Small intestine (tissue), 7 donors: ENCODE measurements around the gene ACOX3. TPM values are rescaled to one million over a fixed set of nuclear protein-coding genes. Genes with fewer than 3 reads are reported as not detected.

ENCODE experiments used
- DNase-seq, 2 donors: peaks; one replicate each; pipeline versions ENCODE4 v3.0.0 to v3.0.0-alpha.2; 2013
- FAIRE-seq: peaks from 2 replicates; lab custom pipeline; 2012; peaks lifted over from hg19 to GRCh38; lab: Jason Lieb, UNC
- H3K27ac ChIP-seq, 3 donors: one replicate each; pipeline ENCODE4 v1.5.1; 2013; ENCODE audit warnings: low read length in 2 of 3, mild to moderate bottlenecking in 2 of 3, control low read depth in 1 of 3, inconsistent platforms in 1 of 3, low read depth in 1 of 3, moderate library complexity in 1 of 3
- H3K27me3 ChIP-seq, 3 donors: one replicate each; pipeline ENCODE4 v1.6.1; 2013; ENCODE audit warnings: low read length in 3 of 3, inconsistent platforms in 1 of 3; ENCODE audit not compliant: control insufficient read depth in 3 of 3, insufficient read depth in 3 of 3
- H3K36me3 ChIP-seq, 3 donors: one replicate each; pipeline ENCODE4 v1.6.1; 2013; ENCODE audit warnings: low read length in 3 of 3, inconsistent platforms in 1 of 3, low read depth in 1 of 3, mild to moderate bottlenecking in 1 of 3, moderate library complexity in 1 of 3; ENCODE audit not compliant: control insufficient read depth in 3 of 3, insufficient read depth in 2 of 3
- H3K4me1 ChIP-seq, 3 donors: one replicate each; pipeline ENCODE4 v1.6.1; 2013; ENCODE audit warnings: low read length in 2 of 3, inconsistent platforms in 1 of 3, low read depth in 1 of 3, mild to moderate bottlenecking in 1 of 3, moderate library complexity in 1 of 3; ENCODE audit not compliant: control insufficient read depth in 3 of 3, insufficient read depth in 2 of 3
- H3K4me3 ChIP-seq, 3 donors: one replicate each; pipeline ENCODE4 v1.5.1; 2013; ENCODE audit warnings: low read length in 3 of 3, control low read depth in 1 of 3, inconsistent platforms in 1 of 3, low read depth in 1 of 3, mild to moderate bottlenecking in 1 of 3, moderate library complexity in 1 of 3
- H3K9me3 ChIP-seq, 2 donors: one replicate each; pipeline ENCODE4 v1.6.1; 2013; ENCODE audit warnings: low read depth in 1 of 2, low read length in 1 of 2; ENCODE audit not compliant: control insufficient read depth in 2 of 2, insufficient read depth in 1 of 2
- WGBS, 3 donors: extraction: QIAGEN DNeasy Blood & Tissue Kit; methylation state at CpG; one replicate each; pipeline ENCODE4 v1.1.7; 2013; 5-methylcytosine and 5-hydroxymethylcytosine counted together
- polyA plus RNA-seq, 4 donors: library from polyadenylated mRNA; stranded (reverse) in 3 of 4; unstranded in 1 of 4; fragments of 200-250 nt in 3 of 4; fragments of 120-200 nt in 1 of 4; gene quantifications; one replicate each; pipeline versions ENCODE4 v1.2.1 to v1.2.3, GENCODE V29; 2013
- donor health status: healthy with polysubstance abuse.
- donor health status: control.
- donor health status: control.
- donor health status: Bipolar disorder and iron deficiency.
- donor health status: healthy.

The ACOX3 gene
- polyA plus RNA-seq, 4 donors, result 15.2 to 31.1 (median 23.6) TPM

GRCh38 chr4:8370835-8371595, 69.5 kb downstream of the ACOX3 start:
- no peak overlapping the region for H3K27ac ChIP-seq
- no peak for DNase-seq
- no peaks in the 10 kb centered on the region for H3K4me1 ChIP-seq
- no peak overlapping the region for H3K4me3 ChIP-seq
- peaks cover 0 to 40% (median 1%) of the 10 kb centered on the region in 3 donors for H3K36me3 ChIP-seq
- FAIRE-seq, result no peak
- WGBS, 3 donors, result 85 to 88% (median 87%) methylated on average over 24 of the region's 24 CpGs
- H3K9me3 ChIP-seq, result no peaks in the 10 kb centered on the region
- no peaks in the 10 kb centered on the region for H3K27me3 ChIP-seq

DNA sequence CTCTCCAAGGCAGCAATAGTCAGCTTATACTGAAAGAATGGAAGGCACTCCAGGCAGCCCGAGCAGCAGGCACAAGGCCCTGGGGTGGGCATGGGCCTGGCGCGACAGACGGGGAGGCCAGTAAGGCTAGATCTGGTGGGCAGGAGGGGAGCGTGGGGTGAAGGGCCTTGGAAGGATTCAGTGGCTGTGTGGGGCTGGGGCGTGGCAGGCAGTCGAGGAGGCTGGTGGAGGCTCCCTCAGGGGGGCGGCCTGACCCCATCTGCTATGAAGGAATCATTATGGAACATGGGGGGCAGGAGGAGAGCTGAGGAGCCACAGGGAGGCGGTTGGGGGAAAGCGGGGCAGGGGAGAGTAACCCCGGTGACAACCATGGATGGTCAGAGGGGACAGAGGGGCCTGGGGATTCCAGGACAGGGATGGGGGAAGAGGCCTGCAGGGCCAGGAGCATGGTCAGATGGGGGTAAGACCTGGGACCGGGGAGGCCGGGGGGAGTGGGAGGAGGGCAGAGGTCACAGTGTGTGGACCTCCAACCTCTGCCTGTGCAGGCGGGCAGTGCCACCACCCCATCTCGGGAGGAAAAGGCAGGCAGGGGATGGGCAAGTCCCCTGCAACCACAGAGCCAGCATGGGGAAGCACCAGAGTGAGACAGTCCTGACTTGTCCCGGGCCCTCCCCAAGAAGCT, 70.3 kb downstream of the ACOX3 start:
- Histone ChIP-seq H3K27ac (no peak overlapping the region), H3K4me3 (no peak overlapping the region), H3K27me3 (no peaks in the 10 kb centered on the region), H3K36me3 (peaks cover 0 to 44% (median 2%) of the 10 kb centered on the region in 3 donors), H3K9me3 (no peaks in the 10 kb centered on the region), H3K4me1 (no peaks in the 10 kb centered on the region)
- DNase-seq (no peak), FAIRE-seq (no peak)
- 89 to 92% (median 91%) methylated on average over 15 to 16 of the region's 16 CpGs for WGBS, 3 donors

DNA sequence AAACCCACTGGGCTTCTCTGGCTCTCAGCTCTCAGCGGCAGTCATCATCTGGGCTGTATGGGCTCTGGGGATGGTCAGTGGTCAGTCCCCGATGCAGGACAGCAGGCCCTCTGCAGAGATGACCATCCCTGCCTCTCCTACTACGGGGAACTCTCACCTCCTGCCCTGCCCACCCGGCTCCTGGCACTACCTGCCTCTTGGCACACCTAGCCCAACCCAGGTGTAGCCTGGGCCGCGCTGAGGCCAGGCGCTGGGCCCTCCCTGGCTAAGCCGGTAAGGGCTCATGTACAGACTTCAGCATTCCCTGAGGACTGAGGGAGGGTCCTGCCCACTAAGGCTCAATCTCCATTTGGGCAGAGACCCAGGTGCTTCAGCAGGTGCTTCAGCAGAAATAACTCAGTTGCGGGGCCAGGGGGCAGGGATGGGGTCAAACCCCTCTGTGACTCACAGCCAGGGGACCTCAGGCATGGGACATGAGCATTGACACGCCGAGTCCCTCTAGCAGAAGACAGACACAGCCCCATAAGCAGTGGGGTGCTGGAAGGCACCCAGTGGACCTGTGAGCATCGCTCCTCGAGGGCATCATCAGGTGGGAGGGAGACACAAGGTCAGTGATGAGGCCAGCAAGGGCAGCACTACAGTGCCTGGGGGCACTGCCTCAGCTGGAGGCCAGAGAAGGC, 71.0 kb downstream of the ACOX3 start:
- 84 to 94% (median 86%) methylated on average over 13 of the region's 13 CpGs for WGBS, 3 donors
- H3K4me3 ChIP-seq, result no peak overlapping the region
- H3K4me1 ChIP-seq, result no peaks in the 10 kb centered on the region
- FAIRE-seq, result no peak
- no peaks in the 10 kb centered on the region for H3K9me3 ChIP-seq
- no peak for DNase-seq
- no peaks in the 10 kb centered on the region for H3K27me3 ChIP-seq
- H3K36me3 ChIP-seq, result peaks cover 0 to 42% (median 2%) of the 10 kb centered on the region in 3 donors
- H3K27ac ChIP-seq, result no peak overlapping the region

GRCh38 chr4:8368998-8369397, 71.5 kb downstream of the ACOX3 start:
- Histone ChIP-seq H3K9me3 (no peaks in the 10 kb centered on the region), H3K36me3 (peaks cover 0 to 39% (median 2%) of the 10 kb centered on the region in 3 donors), H3K27ac (no peak overlapping the region), H3K27me3 (no peaks in the 10 kb centered on the region), H3K4me1 (no peaks in the 10 kb centered on the region), H3K4me3 (no peak overlapping the region)
- WGBS, 3 donors, result 90 to 93% (median 91%) methylated on average over 12 of the region's 12 CpGs
- DNase-seq, result no peak
- no peak for FAIRE-seq

DNA sequence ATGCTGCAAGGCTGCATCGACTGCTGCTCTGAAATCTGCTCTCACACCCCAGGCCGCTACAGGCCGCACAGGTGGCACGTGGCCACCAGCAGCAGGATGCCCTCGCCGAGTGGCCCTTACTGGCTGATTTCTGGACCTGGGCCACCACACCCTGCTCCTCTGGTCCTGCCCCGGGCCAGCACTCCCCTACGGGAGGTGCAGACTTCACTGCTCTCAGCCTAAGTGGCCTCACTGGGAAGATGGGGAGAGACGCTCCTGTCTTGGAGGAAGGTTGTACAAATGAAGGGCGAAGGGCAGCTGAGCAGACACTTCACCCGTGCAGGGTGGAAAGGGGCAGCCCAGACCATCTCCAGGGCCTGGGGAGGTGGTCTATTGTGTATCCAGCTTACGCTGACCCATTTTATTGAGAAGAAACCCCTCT, 72.5 kb downstream of the ACOX3 start:
- WGBS, 3 donors, result 72 to 88% (median 76%) methylated on average over 9 to 12 of the region's 12 CpGs
- Histone ChIP-seq H3K27me3 (no peaks in the 10 kb centered on the region), H3K4me1 (no peaks in the 10 kb centered on the region), H3K36me3 (peaks cover 0 to 33% (median 2%) of the 10 kb centered on the region in 3 donors), H3K9me3 (no peaks in the 10 kb centered on the region), H3K4me3 (no peak overlapping the region), H3K27ac (no peak overlapping the region)
- DNase-seq (no peak), FAIRE-seq (no peak)

- WGBS, 3 donors, result 86 to 90% (median 88%) methylated on average over 17 of the region's 17 CpGs
- H3K4me3 ChIP-seq, result no peak overlapping the region
- FAIRE-seq (no peak), DNase-seq (no peak)
- H3K27ac ChIP-seq, result no peak overlapping the region
- no peaks in the 10 kb centered on the region for H3K27me3 ChIP-seq
- H3K4me1 ChIP-seq, result no peaks in the 10 kb centered on the region
- peaks cover 0 to 2% of the 10 kb centered on the region in 2 donors for H3K9me3 ChIP-seq
- H3K36me3 ChIP-seq, result peaks cover 0 to 30% (median 2%) of the 10 kb centered on the region in 3 donors
Measured at GRCh38 chr4:8366601-8367000, 73.9 kb downstream of the ACOX3 start.

GRCh38 chr4:8365951-8366350, 74.6 kb downstream of the ACOX3 start:
- H3K4me1 ChIP-seq, result no peaks in the 10 kb centered on the region
- H3K36me3 ChIP-seq, result peaks cover 0 to 30% (median 2%) of the 10 kb centered on the region in 3 donors
- peaks cover 0 to 2% of the 10 kb centered on the region in 2 donors for H3K9me3 ChIP-seq
- no peak for FAIRE-seq
- H3K27me3 ChIP-seq, result no peaks in the 10 kb centered on the region
- no peak overlapping the region for H3K27ac ChIP-seq
- 89 to 92% (median 89%) methylated on average over 11 of the region's 11 CpGs for WGBS, 3 donors
- no peak for DNase-seq
- H3K4me3 ChIP-seq, result no peak overlapping the region

DNA sequence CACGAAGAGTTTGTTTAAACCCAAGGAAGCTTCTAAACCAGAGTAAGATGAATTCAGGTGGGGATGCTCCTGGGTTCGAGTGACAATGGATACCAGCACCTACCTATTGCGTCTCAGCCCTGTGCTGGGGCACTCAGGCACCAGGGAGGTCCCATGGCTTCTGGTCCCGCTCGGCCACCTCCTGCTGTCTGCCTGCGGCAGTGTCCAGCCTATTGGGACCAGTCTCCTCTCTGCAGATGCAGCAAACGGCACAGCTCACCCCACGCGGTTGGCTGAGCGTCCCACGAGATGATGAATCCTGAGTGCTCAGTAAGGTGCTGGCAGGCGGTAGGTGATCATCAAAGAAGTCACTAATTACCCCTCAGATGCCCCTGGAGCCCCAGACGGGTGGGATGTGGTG, 75.2 kb downstream of the ACOX3 start:
- FAIRE-seq, result no peak
- Histone ChIP-seq H3K4me3 (no peak overlapping the region), H3K27me3 (no peaks in the 10 kb centered on the region), H3K27ac (no peak overlapping the region), H3K9me3 (peaks cover 0 to 2% of the 10 kb centered on the region in 2 donors), H3K36me3 (peaks cover 0 to 27% (median 2%) of the 10 kb centered on the region in 3 donors), H3K4me1 (no peaks in the 10 kb centered on the region)
- WGBS, 3 donors, result 88 to 92% (median 89%) methylated on average over 13 of the region's 13 CpGs
- no peak for DNase-seq
